HG03457 (cell line): ENCODE results near the gene DFFB.
"Not testable (repeated sequence)": the region's sequence is repeated elsewhere in the genome, so short reads cannot be mapped to it uniquely, and the experiment has no call there.

ENCODE experiments used
- ATAC-seq: cut with Tn5 transposase; IDR thresholded peaks from one replicate; pipeline ENCODE4 v1.9.1; 2021; ENCODE audit warnings: moderate number of reproducible peaks; ENCODE audit not compliant: unreplicated experiment

DFFB gene

GRCh38 chr1:3856923-3857790, at the start of gene DFFB, which contains the start of gene CEP104:
Gene DFFB, plus strand, starts transcription at chr1:3857476. Its CDS starts 128 bp downstream, at chr1:3857604.
Gene CEP104, minus strand, starts transcription at chr1:3857211. Its CDS starts 4,804 bp downstream, at chr1:3852407.
- ATAC-seq: peak; percentile 94

DNA sequence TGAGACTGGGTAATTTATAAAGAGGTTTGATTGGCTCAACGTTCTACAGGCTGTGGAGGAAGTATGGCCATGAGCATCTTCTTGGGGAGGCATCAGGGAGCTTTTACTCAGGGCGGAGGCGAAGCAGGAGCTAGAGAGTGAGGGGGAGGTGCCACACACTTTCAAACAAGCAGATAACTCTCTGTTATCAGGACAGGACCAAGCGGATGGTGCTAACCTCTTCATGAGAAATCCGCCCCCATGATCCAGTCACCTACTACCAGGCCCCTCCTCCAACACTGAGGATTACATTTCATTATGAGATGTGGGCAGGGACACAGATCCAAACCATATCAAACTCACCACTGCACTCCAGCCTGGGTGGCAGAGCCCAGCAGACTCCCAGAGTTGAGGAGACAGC, 49.5 kb upstream of the DFFB start:
- no peak for ATAC-seq

DNA sequence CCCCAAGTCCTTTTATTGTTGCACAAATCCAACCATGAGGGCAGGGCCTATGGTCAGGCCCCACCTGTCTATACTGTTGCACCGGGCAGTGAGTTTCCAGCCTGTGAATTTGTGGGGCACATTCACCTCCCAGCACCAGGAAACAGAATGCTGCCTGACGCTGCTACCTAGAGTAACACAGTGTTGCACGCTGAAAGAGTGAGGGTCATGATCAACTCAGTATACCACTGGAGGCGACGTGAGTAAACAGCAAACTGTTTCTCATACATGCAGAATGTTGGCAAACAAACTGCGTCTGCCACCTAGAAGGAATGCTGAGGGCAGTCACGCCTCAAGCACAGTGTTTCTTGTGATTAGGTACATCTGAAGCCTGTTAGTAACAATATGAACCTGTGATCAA, 47.6 kb upstream of the DFFB start:
- ATAC-seq: no peak

GRCh38 chr1:3810149-3810761, 47.0 kb upstream of the DFFB start:
- ATAC-seq: not testable (repeated sequence)

DNA sequence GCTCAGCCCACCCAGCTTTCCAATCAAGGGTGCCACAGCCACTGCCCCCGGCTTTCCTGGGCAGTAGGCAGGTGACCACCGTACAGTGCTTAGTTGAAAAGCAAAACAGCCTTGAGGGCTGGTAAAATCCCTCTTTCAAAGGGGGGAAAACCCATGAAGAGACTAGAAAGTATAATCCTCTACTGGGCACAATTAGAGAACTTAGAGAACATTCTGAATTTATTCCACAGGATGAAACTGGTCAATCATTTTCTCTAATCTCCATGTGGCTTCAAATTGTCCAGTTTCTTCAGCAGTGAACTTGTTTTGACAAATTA, 45.7 kb upstream of the DFFB start:
- ATAC-seq: no peak

- ATAC-seq: no peak
Measured at GRCh38 chr1:3814065-3814464, 43.2 kb upstream of the DFFB start.

DNA sequence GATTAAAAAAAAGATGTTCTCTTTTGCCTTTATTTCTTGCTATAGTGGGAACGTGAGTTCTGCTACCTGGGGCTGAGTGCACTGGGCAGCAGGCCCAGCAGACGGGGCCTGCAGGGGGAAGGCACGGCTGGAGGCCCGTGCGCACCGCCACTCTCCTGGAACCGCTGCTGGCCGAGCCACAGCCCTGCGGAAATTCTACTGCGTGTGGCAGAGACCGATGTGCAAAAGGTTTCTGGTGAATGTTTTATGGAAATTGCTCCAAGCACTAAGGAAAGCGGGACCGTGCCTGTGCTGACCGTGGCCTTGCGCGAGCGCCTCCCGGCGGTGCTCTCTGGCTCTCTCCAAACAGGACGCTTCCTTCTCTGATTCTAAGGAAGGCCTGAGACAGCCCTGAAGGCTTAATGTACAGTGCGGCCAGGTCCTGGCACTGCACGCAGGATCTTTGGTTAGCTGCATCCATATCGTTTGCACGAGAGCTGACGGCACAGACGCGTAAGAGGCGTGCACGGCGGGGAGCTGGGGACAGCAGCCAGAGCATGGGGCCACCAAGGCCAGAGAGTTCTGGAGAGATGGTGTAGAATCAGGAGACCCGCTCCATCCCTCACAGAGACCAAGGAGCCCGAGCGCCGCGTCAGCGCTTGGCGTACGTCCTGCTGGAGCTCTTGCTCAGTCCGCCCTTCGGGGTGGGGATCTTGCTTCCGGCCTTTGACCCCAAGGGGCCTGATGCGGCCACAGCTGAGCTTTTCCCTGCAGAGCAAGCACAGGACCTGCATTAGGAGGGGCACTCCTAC, 42.3 kb upstream of the DFFB start:
- ATAC-seq: no peak

GRCh38 chr1:3816331-3817137, 40.7 kb upstream of the DFFB start:
- no peak for ATAC-seq

DNA sequence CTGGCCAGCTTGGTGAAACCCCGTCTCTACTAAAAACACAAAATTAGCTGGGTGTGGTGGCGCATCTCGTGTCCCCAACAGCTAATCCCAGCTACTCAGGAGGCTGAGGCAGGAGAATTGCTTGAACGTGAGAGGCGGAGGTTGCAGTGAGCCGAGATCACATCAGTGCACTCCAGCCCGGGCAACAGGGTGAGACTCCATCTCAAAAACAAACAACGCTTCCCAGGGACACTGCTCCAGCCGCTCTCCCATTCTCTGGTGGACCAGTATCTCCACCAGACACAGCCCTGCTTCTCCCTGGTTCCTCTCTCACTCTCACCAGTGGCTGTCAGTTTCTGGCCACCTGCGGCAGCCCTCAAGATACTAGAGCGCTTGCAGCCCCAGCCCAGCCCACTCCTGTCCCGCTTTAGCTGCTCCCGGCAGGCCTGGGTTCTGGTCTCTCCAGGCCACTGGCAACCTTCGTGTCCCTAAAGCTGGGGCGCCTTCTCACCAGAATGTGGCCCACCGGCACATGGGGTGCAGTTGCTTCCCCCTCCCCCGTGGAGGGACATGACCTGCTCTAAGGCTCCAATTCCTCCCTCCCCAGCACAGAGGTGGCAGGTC, 40.0 kb upstream of the DFFB start:
- no peak for ATAC-seq

DNA sequence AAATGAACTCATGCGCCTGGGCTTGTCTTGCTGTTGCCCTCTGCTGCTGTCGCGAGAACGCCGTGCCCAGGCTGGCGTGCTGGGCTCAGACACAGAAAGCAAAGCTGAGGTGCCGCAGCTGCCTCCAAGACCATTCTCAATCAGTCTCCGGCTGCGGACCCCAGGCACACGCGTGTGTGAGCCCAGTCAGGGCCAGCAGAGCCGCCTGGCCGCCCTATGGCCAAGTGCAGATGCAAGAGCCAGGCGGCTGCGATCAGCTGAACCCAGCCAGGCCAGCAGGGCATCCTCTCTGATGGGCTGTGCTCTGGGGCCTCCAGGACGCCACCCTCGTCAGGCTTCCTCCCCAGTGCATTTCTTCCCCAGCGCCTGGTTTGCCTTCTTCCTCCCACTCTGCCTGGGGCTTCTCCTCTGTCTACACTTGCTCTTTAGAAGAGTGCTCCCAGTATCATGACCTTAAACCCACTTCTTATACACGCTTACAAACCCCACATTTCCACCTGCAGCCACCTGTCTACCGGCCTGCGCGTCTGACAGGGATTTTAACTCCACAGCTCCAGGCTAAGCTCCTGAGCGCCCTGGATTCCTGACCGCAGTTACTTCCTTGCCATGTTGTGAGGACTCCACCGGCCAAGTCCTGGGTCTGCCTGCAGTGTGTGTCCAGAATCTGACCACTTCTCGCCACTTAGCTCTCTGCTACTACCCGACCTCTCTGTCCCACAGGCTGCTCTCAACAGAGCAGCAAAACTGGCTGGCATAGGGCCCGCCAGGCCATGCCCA, 39.3 kb upstream of the DFFB start:
- no peak for ATAC-seq

DNA sequence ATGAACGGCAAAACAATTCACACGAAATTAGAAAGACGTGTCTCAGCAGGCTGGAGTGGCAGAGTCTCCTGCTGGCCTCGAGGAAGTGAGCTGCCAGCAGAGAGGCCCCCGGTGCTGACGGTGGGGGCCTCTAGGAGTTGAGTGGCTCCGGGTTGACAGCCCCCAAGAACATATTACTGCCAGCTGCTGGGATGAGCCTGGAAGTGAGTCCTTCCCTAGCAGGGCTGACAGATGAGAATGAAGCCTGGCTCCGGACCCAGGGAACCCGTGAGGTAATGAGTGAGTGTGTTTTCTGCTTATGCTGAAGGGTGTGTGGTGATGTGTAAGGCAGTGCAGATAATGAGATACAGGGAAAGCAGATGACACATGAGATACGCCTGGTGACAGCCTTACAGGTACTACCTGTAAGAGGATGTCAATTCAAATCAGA, 37.5 kb upstream of the DFFB start:
- no peak for ATAC-seq

DNA sequence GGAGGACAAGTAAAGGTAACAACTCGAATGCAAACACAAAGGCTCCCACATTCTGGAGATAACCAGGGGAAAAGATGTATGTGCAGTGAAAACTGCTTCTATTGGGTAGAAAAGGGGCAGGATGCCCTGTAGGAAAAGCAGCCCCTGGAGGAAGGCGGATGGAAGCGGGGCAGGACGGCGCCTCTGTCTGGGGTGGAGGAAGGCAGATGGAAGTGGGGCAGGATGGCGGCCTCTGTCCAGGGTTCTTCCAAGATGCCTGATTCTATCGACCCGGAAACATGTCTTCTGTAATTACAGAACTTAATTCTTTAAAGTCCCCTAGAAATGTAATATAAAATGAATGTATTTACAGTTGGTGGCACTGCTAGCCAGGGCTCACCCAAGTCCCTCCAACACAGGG, 37.0 kb upstream of the DFFB start:
- no peak for ATAC-seq

- no peak for ATAC-seq
Measured at GRCh38 chr1:3821004-3821403, 36.3 kb upstream of the DFFB start.

DNA sequence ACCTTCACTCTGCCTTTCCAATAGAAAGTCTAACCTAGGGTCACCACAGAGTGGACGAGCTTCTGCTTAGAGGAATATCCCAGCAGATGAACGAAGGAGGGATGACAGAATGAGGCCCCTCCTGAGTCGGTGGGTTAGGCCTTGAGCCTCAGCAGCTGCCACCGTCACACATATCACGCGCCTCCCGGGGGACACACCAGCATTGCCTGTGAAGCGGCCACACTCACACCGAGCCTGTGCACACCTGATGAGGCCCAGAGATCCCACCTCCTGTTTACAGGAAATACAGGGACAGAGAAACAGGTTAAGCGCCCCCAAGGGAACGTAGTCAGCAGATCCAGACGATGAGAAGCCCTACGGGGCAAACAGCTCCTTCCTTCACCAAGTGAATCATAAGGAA, 35.8 kb upstream of the DFFB start:
- no peak for ATAC-seq

DNA sequence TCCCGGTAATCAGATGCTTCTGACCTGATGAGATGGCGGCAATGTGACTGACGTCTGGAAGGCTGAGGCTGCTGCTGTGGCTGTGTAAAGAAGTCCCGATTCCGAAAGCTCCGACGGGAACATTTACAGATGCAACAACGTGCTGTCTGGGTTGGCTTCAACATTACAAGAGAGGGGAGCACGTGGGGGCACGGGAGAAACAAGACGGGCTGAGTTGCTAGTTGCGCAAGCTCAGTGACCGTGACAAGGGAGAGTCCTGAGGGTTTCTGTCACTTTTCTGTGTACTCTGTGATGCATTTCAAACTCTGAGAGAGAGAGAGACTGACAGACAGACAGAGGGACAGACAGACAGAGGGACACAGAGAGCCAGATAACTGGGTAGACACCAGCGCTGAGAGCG, 35.4 kb upstream of the DFFB start:
- ATAC-seq: no peak

GRCh38 chr1:3822421-3822820, 34.9 kb upstream of the DFFB start:
- no peak for ATAC-seq

DNA sequence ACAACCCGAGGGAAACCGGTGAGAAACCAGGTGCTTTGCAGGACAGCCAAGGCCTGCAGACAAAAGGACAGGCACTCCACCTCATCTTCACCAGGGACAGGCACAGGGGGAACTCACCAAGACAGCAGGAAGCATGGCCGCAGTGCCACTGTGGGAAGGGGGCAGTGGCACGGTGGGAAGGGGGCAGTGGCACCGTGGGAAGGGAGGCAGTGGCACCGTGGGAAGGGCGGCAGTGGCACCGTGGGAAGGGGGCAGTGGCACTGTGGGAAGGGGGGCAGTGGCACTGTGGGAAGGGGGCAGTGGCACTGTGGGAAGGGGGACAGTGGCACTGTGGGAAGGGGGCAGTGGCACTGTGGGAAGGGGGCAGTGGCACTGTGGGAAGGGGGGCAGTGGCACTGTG, 32.6 kb upstream of the DFFB start:
- no peak for ATAC-seq

DNA sequence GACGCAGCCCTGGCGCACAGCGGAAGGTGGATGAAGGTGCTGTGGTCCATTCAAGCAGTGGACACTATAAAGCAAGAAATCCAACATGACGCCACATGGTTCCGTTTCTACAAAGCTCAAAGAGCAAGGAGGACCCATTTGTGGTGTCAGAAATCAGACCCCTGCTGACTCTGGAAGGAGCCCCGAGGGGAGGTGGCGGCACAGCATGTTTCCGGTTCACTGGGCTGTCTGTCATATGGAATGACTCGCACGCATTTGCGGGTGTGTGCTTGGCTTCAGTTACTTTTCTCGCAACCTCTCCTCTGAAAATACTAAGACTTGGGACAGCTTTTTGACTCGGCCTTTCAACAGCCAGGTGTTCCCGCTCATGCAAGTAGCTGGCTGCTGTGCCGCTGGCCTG, 31.9 kb upstream of the DFFB start:
- ATAC-seq: no peak

- no peak for ATAC-seq
Measured at GRCh38 chr1:3827813-3828307, 29.4 kb upstream of the DFFB start.

GRCh38 chr1:3828391-3828790, 28.9 kb upstream of the DFFB start:
- no peak for ATAC-seq
